SJSA1 (cell line): Measurements from ENCODE around the gene SCRN3. TPM values are rescaled to one million over a fixed set of nuclear protein-coding genes. Genes with fewer than 3 reads are reported as not detected.
A peak's percentile ranks its signal among the peaks of the same experiment; 100 is the strongest.
"Not testable (repeated sequence)": the region's sequence is repeated elsewhere in the genome, so short reads cannot be mapped to it uniquely, and the experiment has no call there.

ENCODE experiments used
- DNase-seq, 2 experiments: peaks; one replicate each; pipeline ENCODE4 v3.0.0-alpha.2; 2015 to 2020; ENCODE audit warnings: low spot score in 2 of 2, low read depth in 1 of 2
- H3K27ac ChIP-seq: fragments of 250-450 bp; sonication (Bioruptor Pico); 2 replicates; pipeline ENCODE4 v1.5.1; 2020; ENCODE audit warnings: mild to moderate bottlenecking, moderate library complexity
- H3K27me3 ChIP-seq: fragments of 250-450 bp; sonication (Bioruptor Pico); replicated peaks from 2 replicates; pipeline ENCODE4 v1.5.1; 2020; ENCODE audit warnings: mild to moderate bottlenecking, moderate library complexity
- H3K36me3 ChIP-seq: fragments of 250-450 bp; sonication (Bioruptor Pico); 2 replicates; pipeline ENCODE4 v1.5.1; 2020; ENCODE audit warnings: mild to moderate bottlenecking
- H3K4me1 ChIP-seq: fragments of 250-450 bp; sonication (Bioruptor Pico); replicated peaks from 2 replicates; pipeline ENCODE4 v1.6.1; 2021; ENCODE audit warnings: mild to moderate bottlenecking
- H3K4me3 ChIP-seq: fragments of 250-450 bp; sonication (Bioruptor Pico); 2 replicates; pipeline ENCODE4 v1.5.1; 2020; ENCODE audit warnings: mild to moderate bottlenecking
- H3K9me3 ChIP-seq: fragments of 250-450 bp; sonication (Bioruptor Pico); replicated peaks from 2 replicates; pipeline ENCODE4 v1.5.1; 2020; ENCODE audit warnings: mild to moderate bottlenecking
- total RNA-seq: library from RNA; depleted of rRNA; stranded (reverse); fragments of >200 nt; shearing (Covaris generic); gene quantifications from 2 replicates; pipeline ENCODE4 v1.2.3, GENCODE V29; 2014

Gene SCRN3
- total RNA-seq, 1 experiment from 2014 or later, result 31.0 TPM

- H3K27me3 ChIP-seq, DNase-seq, H3K9me3 ChIP-seq, H3K4me1 ChIP-seq, H3K4me3 ChIP-seq, H3K27ac ChIP-seq: not testable (repeated sequence)
- peaks cover 49% of the 10 kb centered on the region for H3K36me3 ChIP-seq
Measured at GRCh38 chr2:174388706-174389105, 6.8 kb upstream of the SCRN3 start.

DNA sequence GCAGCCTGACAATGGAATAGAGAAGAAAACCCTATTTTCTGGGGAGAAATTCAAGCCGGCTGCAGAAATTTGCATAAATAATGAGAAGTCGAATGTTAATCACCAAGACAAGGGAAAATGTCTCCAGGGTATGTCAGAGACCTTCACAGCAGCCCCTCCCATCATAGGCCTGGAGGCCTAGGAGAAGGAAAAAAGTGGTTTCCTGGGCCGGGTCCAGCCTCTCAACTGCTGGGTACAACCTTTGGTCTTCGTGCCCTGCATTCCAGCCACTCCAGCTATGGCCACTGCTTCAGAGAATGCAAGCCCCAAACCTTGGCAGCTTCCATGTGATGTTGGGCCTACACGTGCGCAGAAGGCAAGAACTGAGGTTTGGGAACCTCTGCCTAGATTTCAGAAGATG lies 6.0 kb upstream of the SCRN3 start:
- Histone ChIP-seq H3K9me3 (no peaks in the 10 kb centered on the region; the same call in 1 of the 2 replicates), H3K4me1 (peaks cover 4% of the 10 kb centered on the region; the same call in 1 of the 2 replicates), H3K27me3 (no peaks in the 10 kb centered on the region), H3K36me3 (peaks cover 48% of the 10 kb centered on the region), H3K4me3 (no peak overlapping the region), H3K27ac (no peak overlapping the region)
- no peak for DNase-seq

GRCh38 chr2:174390303-174390702 lies 5.2 kb upstream of the SCRN3 start:
- not testable (repeated sequence) for H3K4me3 ChIP-seq, H3K4me1 ChIP-seq, DNase-seq, H3K27me3 ChIP-seq, H3K9me3 ChIP-seq, H3K27ac ChIP-seq
- H3K36me3 ChIP-seq, result peaks cover 42% of the 10 kb centered on the region

- Histone ChIP-seq H3K4me1 (peaks cover 11% of the 10 kb centered on the region), H3K27me3 (no peaks in the 10 kb centered on the region), H3K4me3 (no peak overlapping the region), H3K36me3 (peaks cover 26% of the 10 kb centered on the region), H3K27ac (no peak overlapping the region), H3K9me3 (no peaks in the 10 kb centered on the region; the same call in 1 of the 2 replicates)
- DNase-seq, result no peak
Measured at GRCh38 chr2:174392706-174393105, 2.8 kb upstream of the SCRN3 start.

GRCh38 chr2:174395969-174396630 lies 570 bp downstream of the SCRN3 start:
- H3K4me3 ChIP-seq, result peak overlapping the region; percentile 63
- no peak for DNase-seq
- H3K4me1 ChIP-seq, result peaks cover 11% of the 10 kb centered on the region
- no peaks in the 10 kb centered on the region for H3K27me3 ChIP-seq
- peaks cover 17% of the 10 kb centered on the region for H3K36me3 ChIP-seq
- H3K9me3 ChIP-seq, result no peaks in the 10 kb centered on the region
- H3K27ac ChIP-seq, result no peak overlapping the region

DNA sequence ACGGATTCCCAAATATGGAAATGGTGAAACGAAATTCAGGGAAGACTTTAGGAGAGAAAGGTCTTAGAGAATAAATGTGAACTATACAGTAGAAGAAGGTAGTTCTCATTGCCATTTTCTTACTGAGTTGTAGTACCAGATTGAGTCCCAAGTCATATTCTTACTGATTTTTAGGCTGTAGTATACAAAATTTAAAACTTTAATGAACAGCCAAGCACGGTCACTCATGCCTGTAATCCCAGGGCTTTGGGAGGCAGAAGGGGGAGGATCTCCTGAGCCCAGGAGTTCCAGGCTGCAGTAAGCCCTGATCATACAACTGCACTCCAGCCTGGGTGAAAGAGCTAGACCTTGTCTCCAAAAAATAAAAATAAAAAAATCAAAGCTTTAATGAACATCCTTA lies 2.2 kb downstream of the SCRN3 start:
- peaks cover 12% of the 10 kb centered on the region; the same call in 1 of the 2 replicates for H3K36me3 ChIP-seq
- no peaks in the 10 kb centered on the region for H3K27me3 ChIP-seq
- H3K4me1 ChIP-seq, result peaks cover 11% of the 10 kb centered on the region
- no peak overlapping the region for H3K4me3 ChIP-seq
- DNase-seq, result no peak
- H3K9me3 ChIP-seq, result no peaks in the 10 kb centered on the region
- H3K27ac ChIP-seq, result no peak overlapping the region

GRCh38 chr2:174399171-174399570 lies 3.6 kb downstream of the SCRN3 start:
- Histone ChIP-seq H3K27ac (no peak overlapping the region), H3K9me3 (no peaks in the 10 kb centered on the region), H3K4me1 (peaks cover 10% of the 10 kb centered on the region), H3K36me3 (peaks cover 13% of the 10 kb centered on the region), H3K4me3 (no peak overlapping the region), H3K27me3 (no peaks in the 10 kb centered on the region)
- DNase-seq, result no peak

GRCh38 chr2:174400853-174401252 lies 5.3 kb downstream of the SCRN3 start:
- Histone ChIP-seq H3K4me1 (peaks cover 4% of the 10 kb centered on the region), H3K4me3 (no peak overlapping the region), H3K27ac (no peak overlapping the region), H3K36me3 (peaks cover 13% of the 10 kb centered on the region), H3K9me3 (no peaks in the 10 kb centered on the region), H3K27me3 (no peaks in the 10 kb centered on the region)
- no peak for DNase-seq

DNA sequence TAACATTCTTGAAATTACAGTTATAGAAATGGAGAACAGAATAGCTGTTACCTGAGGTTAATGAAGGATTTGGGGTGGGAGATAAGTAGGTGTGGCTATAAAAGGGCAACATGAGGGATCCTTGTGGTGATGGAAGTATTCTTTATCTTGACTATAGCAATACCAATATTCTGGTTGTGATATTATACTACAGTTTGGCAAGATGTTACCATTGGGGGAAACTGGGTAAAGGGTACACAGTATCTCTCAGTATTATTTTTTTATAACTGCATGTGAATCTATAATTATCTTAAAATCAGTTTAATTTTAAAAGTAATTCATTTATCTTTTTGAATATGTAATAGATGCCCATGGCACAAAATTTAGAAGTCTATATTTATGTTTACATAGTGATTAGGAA lies 8.1 kb downstream of the SCRN3 start:
- H3K36me3 ChIP-seq, result peaks cover 13% of the 10 kb centered on the region
- no peak overlapping the region for H3K4me3 ChIP-seq
- H3K27me3 ChIP-seq, result no peaks in the 10 kb centered on the region
- no peaks in the 10 kb centered on the region for H3K4me1 ChIP-seq
- no peak for DNase-seq
- H3K27ac ChIP-seq, result no peak overlapping the region
- no peaks in the 10 kb centered on the region for H3K9me3 ChIP-seq

- not testable (repeated sequence) for H3K27me3 ChIP-seq, H3K4me1 ChIP-seq, H3K36me3 ChIP-seq, H3K9me3 ChIP-seq, DNase-seq, H3K4me3 ChIP-seq, H3K27ac ChIP-seq
Measured at GRCh38 chr2:174410039-174410438, 14.5 kb downstream of the SCRN3 start.

DNA sequence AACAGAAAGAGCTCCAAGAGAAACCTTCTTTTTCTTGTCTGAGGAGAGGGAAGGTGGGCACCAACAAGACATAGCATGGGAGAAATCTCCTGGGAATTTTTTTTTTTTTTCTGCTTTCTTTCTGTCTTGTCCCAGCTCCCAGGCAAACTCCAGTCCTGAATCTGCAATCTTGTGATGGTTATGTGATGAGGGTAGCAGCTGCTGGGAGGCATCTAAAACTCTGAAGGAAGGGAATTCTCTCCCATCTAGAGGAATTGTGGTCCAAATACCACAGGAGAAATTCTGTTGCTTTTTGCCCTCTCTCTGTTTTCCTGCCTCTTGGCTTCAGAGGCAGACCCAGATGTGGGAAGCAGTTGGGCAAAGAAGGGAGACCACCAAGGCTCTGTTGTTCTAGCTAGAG lies 16.7 kb downstream of the SCRN3 start:
- Histone ChIP-seq H3K27ac (no peak overlapping the region), H3K27me3 (no peaks in the 10 kb centered on the region), H3K4me3 (no peak overlapping the region), H3K36me3 (0 out of 2 replicates have a peak, but pooled peaks cover 3% of the 10 kb centered on the region), H3K4me1 (no peaks in the 10 kb centered on the region), H3K9me3 (no peaks in the 10 kb centered on the region)
- DNase-seq, result no peak

- Histone ChIP-seq H3K4me1 (no peaks in the 10 kb centered on the region), H3K27ac (no peak overlapping the region), H3K4me3 (no peak overlapping the region)
Measured at GRCh38 chr2:174428214-174428613, 32.7 kb downstream of the SCRN3 start.

GRCh38 chr2:174430066-174430465 lies 34.5 kb downstream of the SCRN3 start:
- no peaks in the 10 kb centered on the region for H3K36me3 ChIP-seq
- H3K27ac ChIP-seq, result no peak overlapping the region
- H3K4me3 ChIP-seq, result no peak overlapping the region
- no peaks in the 10 kb centered on the region for H3K9me3 ChIP-seq
- no peaks in the 10 kb centered on the region for H3K4me1 ChIP-seq
- DNase-seq, result no peak
- no peaks in the 10 kb centered on the region for H3K27me3 ChIP-seq

More at GRCh38 chr2:174428214-174428613, 32.7 kb downstream of the SCRN3 start:
- Histone ChIP-seq H3K27me3 (no peaks in the 10 kb centered on the region), H3K36me3 (no peaks in the 10 kb centered on the region), H3K9me3 (no peaks in the 10 kb centered on the region)
- no peak for DNase-seq

DNA sequence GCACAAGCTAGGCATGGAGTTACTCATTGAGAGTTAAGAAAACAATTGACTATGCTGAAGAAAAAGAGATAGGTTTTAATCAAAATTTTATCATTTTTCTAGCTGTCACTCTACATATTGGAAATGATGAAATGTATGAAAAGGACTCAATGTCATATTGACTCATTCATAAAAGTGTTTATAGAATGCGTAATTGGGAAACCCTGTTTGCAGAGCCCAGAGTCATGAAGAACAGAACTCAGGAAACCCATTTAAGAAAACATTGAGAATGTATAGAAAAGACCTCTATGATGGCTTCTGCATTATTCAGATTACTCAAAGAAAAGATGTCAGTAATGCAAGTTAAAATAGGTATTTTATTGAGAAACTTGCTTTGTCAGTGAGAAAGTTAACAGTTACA lies 36.4 kb downstream of the SCRN3 start:
- Histone ChIP-seq H3K4me3 (no peak overlapping the region), H3K9me3 (no peaks in the 10 kb centered on the region), H3K27me3 (no peaks in the 10 kb centered on the region), H3K4me1 (peaks cover 11% of the 10 kb centered on the region), H3K36me3 (no peaks in the 10 kb centered on the region), H3K27ac (no peak overlapping the region)
- no peak for DNase-seq

DNA sequence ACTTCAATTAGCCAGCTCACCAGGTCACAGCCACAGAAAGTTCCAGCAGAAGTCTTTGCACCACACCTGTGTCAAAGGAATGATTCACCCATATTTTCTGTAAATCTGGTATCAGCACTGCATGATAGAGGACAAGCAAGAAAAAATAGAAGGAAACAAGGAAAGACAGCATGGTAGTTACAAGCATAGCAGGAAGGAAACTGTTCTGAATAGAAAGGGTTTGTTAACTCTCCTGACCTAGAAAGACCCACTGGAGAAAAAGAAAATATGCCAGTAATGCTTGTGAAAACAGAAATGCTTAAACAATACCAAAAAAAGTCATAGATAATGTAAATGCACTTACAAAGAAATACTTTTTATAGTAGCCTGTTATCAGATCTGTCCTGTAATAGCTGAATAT lies 40.8 kb downstream of the SCRN3 start:
- Histone ChIP-seq H3K27ac (no peak overlapping the region), H3K9me3 (no peaks in the 10 kb centered on the region), H3K4me1 (peaks cover 12% of the 10 kb centered on the region), H3K27me3 (no peaks in the 10 kb centered on the region), H3K4me3 (no peak overlapping the region), H3K36me3 (no peaks in the 10 kb centered on the region)
- peak in 1 of 2 experiments; percentile 5 for DNase-seq
